Stimulated activated naive CD4-positive, alpha-beta T cell treated with Interleukin-2 at 50 U/mL for 16 hours (primary cell): ENCODE data around the gene SNPH.

ENCODE experiments used
- DNase-seq: peaks from one replicate; lab custom pipeline; 2025; lab: John Stamatoyannopoulos, UW

SNPH gene

DNA sequence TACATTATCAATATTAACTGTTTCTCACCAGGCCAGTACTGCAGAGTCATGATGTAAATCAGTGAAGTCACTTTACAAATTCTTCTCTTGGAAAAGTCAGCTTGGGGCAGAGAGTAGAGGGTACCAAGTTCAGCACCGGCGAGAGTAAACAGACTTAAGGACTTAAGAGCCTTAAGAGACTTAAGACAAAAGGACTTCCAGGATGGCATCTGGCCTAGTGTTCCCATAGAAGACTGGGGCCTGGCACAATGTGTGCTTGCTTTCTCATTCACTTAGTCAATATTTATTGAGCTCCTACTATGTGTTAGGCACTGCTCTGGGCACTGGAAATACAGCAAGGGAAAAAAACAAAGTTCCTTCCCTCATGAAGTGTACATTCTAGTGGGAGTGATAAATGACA lies 1.4 kb upstream of the SNPH start:
- DNase-seq = no peak

DNA sequence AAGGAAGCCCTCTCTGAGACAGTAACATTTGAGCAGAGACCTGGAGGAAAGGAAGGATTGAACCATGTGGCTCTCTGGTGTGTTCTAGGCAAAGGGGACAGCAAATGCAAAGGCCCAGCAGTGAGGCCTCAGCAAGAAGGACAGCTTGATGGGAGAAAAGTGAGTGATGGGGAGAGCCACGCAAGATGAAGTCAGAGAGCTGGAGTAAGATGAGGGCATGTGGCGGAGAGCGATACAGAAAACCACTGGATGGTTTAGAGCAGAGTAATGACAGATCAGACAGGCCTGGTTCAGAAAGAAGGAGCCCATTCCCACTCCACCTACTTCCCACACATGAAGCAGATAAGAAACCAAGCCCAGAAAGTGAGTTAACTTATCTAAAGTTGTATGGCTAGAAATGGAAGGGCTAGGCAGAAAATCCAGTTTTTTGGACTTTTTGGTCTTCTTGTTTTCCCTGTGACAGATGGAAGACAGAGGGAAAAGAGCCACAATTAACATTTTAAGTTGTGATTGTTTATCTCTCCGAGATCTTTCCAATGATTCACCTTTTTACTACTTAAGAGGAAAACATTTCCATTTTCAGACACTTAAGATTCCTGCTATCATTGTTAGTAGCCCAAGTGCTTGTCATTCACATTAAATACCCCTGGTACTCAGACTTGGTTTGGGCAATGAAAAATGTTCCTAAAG lies 723 bp upstream of the SNPH start:
- no peak for DNase-seq

DNA sequence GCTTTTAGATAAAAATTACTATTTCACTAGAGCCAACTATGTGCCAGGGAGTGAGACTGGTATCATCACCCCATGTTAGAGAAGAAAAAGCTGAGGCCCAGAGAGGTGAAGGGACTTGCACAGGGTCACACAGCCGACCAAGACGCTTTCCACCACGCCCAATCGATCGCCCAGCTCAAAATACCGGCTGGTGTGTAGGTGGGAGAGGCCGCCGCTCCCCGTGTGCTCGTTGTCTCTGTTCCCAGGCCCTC lies 253 bp upstream of the SNPH start:
- no peak for DNase-seq

DNA sequence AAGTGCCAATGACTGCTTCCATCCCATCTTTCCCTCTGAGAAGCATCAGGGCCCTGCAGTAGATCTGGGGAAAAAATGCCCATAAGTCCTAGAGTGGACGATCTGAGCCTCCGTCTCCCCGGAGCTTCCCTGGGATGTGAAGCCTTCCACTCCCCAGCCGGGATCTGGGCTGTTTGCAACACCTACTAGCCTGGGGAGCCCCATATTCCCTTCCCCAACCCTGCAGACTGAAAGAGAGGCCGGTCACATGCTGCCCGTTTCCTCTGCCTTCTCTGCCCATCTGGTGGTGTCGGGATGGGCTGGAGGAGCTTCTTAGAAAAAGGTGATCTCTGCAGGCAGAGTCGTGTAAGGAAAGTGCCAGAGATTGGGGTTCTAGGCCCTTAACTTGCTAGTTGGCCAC lies 1.1 kb downstream of the SNPH start:
- DNase-seq = no peak

DNA sequence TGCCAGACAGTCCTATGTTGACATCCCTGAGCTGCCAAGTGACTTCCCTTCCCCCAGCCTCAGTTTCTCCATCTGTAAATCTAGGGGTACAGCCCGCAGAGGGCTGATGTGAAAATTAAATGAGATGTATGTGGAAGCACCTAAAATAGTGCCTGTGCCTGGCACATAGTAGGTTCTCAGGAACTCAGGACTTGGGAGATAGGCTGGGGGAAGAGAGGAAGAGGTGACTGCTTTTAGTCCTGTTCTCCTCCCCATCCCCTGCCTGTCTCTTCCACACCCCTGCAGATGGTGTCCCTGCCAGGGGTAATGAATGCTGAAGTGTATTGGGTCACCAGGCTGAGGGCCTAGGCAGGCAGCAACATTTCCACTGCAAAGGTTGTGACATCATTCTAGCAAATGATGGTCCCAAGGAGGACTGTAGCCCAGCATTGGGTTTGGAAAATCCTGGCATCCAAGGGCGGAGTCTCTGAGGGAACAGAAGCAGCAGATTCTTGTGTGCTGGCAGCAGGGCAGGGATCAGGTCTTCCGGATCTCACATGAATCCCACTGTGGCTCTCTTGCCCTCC lies 1.8 kb downstream of the SNPH start:
- no peak for DNase-seq

DNA sequence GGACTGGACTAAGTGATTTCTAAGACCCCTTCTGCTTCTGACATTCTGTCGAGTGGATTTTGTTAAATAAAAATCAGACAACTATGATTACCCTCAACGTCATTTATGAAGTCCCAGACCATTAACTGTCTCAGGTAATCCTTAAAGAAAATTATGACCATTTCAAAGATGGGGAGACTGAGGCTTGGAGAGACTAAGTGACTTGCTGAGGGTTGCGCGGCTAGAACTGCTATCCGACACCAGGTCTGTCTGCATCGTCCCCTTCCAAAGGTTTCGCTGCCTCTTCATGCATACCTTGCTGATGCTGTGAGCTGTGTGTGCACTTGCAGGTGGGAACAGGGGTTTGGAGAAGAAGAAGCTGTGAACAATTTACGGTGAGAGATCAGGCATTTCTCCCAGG lies 3.1 kb downstream of the SNPH start:
- no peak for DNase-seq

DNA sequence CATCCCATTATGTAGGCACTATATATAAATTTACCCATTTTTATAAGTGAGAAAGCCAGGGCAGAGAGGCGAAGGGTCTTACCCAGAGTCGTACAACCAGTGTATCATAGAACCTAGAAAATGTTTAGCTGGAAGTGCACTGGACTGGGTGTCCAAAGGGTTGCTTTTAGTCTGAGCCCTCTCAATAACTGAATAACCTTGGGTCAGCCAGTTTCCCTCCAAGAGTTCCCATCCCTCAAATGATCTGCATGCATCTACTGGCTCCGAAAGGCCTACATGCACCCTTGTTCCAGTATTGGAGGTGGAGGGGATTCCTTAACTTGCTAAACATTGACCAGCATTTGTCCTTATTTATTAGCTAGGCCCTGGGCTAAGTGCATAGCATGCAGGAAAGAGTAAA lies 3.8 kb downstream of the SNPH start:
- DNase-seq = no peak

DNA sequence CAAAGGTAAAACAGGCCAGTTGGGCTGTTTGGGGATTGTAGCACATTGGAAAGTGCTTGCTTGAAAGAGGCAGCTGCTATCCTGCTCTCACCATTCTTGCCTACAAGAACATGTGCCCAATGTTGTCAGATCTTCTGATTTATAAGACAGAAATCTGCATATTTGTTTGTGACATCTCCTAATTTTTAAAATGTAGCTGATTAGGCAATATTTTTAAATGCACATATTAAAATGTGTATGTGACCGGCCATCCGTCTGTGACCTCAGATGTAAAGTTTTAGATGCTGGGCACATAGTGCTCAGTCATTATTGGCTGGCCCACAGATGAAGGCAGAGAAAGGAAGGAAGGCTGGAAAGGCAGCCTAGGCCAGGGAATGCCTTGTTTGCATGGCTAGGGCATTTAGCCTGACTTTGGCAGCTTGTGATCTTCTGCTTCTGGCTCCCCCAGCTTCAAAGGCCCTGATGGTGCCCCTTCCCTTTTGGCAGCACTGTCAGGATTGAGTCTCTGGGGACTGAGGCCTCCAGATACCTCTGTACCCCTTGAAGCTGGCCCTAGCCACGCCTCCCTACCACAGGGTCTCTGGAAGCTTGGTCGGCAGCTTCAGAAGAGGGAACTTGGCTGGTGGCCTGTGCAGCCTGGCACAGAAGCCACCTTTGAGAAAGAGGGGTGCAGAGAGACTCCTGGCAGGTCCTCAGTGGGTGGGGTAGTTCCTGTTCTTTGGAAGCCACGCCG lies 6.4 kb downstream of the SNPH start:
- DNase-seq = no peak

DNA sequence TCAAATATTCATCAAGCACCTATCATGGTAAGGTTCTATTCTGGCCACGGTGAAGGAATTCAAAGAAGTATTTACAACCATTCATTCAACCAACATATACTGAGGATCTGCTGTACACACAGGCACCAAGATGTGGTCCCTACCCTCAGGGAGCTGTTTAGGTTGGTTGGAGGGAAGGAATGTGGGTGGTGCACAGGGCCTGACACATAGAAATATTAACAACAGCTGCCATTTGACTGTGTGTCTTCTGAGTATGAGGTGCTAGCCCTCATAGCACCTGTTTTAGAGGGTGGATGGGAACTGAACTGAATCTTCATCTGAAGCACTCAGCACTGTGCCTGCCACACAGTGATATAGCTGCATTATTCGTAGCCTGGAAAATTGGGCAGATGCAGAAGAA lies 7.3 kb downstream of the SNPH start:
- no peak for DNase-seq

DNA sequence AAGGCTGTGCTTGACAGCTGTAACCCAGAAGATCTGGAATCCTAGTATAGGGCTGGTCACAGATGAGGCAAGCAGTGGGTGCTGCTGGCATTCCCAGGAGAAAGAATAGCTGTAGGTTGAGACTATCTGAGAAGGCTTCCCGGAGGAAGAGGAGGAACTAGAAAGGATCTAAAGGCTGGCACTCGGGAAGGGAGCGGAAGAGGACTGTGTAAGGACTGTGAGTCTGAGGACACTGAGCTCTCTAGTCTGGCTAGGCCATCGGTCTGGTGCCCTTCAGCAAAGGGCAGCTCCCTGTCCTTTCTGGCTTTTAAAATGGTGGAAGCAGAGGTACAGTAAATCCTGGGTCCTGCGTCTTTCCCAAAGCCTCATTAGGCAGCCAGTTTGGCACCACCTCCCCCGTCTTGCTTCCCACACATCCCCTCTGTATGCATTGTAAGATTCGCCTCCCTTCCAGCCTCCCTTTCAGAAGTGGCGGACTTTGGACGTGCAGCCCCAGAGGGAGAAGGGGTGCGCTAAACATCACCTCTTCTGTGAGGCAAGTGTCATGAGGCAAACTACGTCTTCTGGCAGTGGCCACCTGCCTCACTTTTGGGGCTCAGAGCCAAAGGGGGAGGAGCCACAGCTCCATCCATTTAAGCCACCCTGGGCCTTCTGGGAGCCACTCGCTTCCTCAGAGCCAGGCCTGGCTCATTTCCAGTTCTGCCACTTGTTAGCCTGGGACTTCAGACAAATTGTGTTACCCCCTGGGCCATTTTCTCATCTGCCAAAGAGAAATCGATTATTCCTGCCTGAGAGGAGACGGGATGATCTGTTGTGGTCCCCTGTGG lies 8.6 kb downstream of the SNPH start:
- no peak for DNase-seq

DNA sequence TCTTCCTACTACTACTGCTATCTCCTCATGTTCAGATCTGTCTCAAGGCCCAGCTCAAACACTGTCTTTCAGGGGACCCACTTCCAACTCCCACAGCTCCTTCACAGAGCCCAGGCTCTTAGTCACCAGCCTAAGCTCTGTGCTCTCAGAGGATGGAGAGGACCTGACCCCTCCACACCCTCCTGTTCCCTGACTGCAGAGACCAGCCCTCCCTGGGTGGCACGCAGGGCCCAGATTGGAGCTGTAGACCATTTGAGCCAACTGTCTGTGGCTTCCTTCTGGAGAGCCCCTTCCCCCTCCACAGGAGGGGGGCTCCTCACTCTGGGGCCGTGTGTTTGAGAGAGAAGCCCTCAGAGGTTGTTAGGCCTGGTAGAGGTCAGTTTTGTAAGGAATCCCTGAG lies 9.8 kb downstream of the SNPH start:
- DNase-seq = no peak

DNA sequence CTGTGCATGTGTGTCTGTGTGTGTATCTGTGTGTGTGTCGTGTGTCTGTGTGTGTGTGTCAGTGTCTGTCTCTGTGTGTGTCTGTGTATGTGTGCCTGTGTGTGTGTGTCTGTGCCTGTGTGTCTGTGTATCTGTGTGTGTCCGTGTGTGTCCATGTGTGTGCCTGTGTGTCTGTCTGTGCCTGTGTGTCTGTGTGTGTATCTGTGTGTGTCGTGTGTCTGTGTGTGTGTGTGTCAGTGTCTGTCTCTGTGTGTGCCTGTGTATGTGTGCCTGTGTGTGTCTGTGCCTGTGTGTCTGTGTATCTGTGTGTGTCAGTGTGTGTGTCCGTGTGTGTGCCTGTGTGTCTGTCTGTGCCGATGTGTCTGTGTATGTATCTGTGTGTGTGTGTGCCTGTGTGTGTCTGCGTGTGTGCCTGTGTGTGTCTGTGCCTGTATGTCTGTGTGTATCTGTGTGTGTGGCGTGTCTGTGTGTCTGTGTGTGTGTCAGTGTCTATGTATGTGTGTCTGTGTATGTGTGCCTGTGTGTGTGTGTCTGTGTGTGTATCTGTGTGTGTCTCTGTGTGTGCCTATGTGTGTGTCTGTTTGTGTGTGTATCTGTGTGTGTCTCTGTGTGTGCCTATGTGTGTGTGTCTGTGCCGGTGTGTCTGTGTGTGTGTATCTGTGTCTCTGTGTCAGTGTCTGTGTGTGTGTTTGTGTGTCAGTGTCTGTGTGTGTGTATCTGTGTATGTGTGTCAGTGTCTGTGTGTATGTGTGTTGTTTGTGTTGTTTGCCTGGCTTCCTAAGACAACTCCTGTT lies 11.6 kb downstream of the SNPH start:
- DNase-seq = no peak

DNA sequence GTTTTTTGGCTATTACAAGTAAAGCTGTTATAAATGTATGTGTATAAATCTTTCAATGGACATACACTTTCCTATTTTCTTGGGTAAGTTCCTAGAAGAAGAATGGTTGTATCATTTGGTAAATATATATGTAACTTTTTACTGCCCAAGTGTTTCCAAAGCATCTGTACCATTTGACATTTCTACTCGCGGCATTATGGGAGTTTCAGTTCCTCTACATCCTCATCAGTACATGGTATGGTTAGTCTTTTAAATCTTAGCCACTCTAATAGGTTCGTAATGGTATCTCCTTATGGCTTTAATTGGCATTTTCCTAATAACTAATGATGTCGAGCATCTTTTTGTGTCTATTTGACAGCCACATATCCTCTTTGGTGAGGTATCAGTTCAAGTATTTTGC lies 12.9 kb downstream of the SNPH start:
- DNase-seq = no peak

DNA sequence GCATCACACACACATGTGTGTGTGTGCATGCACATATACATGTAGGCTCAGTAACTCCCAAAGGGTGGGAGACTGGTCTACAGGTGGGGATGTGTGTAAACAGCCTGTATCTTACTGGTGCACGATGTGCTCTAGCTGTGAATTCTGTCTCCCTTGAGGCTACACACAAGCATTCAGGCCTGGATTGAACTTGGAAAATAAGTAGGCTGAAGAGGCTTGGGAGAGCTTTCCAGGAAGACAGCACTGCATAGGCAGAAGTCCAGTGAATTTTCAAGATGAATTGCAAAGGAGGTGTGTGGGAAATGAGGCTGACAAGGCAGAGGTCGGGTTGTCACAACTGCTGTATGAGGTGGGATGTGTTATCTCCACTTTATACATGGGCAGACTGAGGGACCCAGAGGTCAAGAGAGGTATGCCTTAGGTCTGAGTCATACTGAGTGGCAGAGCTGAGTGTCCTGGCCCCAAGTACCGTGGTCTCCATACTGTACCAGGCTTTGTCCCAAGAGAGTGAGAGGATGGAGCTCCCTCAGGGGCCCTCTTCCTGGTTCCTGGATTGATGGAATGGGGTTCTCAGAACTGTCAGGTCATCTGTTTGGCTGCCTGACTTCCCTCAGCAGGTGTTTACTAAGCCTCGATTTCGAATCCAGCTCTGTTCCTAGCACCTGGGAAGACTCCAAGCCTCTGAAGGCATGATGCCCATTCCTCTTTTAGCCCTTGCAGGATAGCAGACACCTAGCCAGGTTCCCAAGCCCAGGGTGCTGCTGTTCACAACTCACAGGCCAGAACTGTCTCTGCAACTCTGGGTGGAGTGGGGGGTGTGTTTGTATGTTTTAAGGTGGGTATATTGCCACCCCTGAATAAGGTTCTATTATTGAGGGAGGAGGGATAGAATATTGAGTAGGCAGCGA lies 14.4 kb downstream of the SNPH start:
- no peak for DNase-seq

DNA sequence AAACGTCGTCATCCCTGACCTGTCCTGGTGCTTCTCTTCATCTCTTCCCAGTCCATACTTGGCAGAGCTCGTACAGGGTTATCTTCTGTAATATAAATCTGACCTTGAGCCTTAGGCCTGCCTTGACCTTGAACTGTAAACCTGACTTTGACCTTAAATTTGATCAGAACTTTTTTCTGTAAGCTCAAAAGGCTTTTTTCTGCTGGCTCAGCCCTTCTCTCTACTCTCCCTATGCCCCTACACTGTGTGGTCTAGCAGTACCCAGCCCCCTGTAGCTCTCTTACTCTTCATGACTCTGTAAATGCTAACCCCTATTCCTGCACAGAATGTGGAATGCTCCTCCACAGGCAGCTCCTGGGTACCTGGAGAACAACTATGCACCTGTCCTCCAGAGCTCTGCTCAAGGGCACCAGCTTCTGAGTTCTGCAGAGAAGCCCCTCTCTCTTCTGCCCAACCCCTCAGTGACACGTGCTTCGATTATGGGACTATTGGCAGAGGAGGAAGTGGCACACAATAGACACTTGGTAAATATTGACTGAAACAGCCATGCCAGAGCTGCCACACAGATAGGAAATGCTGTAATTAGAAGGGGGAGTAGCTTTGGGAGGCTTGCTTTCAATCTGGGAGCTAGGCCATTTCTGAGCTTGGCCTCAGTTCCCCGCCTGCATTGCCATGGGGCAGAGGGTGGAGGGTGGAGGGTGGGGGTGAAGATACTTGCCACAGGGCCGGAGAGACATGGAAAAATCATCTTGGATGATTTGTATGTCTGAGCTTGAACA lies 15.4 kb downstream of the SNPH start:
- no peak for DNase-seq

DNA sequence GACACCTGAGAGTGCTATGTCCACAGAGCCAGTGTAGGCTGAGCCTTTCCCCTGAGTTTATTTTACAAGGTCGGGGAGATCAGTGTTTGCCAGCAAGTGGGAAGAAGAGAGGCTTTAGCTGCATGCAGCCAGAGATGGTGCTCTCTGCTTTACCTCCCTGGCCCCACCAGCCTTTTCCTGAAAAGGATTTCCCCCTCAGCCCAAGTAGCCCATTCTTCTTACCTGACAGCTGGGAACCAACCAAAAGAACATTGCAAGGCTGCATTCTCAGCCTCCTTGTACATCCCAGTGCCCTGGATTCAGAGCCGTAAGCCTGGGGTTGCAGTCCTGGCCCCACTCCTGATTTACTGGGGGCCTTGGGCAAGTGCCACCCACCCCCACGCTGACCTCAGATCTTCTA lies 16.9 kb downstream of the SNPH start:
- DNase-seq = no peak

DNA sequence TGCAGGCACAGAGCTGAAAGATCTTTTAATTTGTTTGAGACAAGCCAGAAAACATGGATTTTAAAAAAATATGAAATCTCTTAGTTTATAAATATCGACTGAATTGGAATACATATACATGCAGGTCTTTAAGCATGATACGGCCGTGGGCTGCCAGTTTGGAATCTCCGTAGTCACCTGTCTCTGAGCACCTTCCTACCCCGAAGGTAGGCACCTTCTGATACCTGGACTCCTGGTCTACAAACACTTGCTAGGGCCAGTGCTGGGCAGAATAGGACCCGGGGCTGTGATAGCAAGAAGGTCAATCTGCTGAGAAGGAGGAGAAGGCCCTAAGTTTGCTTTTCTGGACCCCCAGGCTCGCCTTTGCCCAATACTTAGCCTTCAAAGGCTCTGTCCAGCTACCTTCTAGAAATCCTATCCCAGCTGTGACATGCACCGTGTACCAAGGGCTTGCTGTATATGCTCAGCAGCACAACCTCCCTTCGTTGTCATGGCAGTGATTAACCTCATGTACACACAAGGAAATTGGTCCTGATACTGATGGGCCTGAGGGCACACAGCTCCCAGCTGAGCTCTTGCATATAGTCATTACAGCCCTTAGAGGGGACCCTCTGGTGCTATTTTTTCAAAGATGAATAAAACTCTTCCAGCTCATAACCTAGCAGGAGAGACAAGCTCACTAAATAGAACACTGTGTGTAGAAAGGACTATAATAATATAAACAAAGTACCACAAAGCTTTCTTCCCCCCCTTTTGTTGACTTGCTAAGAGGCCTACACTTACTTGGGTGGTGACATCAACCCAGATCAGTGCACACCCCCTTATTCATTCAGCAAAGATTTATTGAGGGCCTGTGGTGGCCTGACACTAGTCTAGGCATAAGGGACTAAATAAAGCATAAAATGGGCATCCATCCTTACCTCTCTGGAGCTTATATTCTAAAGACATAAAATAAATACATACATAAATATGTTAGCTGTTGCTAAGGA lies 17.7 kb downstream of the SNPH start:
- DNase-seq = no peak

DNA sequence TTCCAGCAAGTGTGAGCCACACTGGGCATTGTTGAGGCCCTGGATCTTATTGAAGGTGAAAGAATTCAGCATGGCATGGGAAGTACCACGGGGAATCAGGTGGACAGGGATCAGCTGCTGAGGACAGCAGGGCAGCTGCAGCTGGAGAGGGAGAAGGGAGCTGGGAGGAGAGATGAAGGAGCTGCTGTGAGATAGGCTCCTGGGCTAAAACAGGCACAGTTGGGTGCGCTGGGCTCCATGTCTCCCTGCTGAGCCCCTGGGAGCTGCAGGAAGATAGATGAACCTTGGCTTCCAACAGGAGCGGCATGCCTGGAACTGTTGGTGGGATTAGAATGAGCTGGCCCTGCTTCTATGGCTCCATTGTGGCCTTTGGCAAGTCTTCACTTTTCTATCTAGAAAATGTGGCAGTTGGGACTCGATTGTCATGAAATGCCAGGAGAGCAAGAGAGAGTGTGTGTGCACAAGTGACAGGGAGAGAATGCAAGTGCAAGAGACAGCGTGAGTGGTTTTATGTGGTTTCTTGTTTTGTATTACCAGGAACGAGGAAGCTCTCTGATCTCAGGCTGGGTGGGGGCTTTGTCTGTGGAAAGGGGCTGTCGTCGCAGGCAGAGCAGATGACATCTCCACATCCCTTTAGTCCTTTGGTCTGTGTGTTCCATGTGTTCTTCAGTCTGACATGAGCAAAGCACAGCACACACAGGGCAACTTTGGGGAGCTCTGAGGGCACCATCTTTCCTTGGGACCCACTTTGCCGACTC lies 20.4 kb downstream of the SNPH start:
- DNase-seq = no peak
